Activated CD8-positive, alpha-beta memory T cell treated with anti-CD3 and anti-CD28 coated beads, Interleukin-2, amount 10 ng/mL, durations not matched to agents 7 days and 5 days (primary cell): ENCODE results near the gene DPAGT1. TPM values are rescaled to one million over a fixed set of nuclear protein-coding genes. Genes with fewer than 3 reads are reported as not detected.

Source experiments
- ATAC-seq: fragments of 150-1000 bp; cut with Tn5 transposase; one replicate; pipeline ENCODE4 v1.10.0; 2021; ENCODE audit warnings: moderate library complexity
- CTCF ChIA-PET: fragments of 350-600 bp; sonication (Branson Sonifier 250); formaldehyde crosslinking; loops from one replicate; lab custom pipeline; 2021; ENCODE audit warnings: antibody characterized with exemption; lab: Charles Lee
- DNase-seq: peaks from one replicate; pipeline ENCODE4 v3.0.0-alpha.2; 2020
- H3K27ac Mint-ChIP-seq: one replicate; pipeline ENCODE4 v1.8.0; 2021; ENCODE audit warnings: mild to moderate bottlenecking, mixed read lengths
- H3K27me3 Mint-ChIP-seq: one replicate; pipeline ENCODE4 v1.8.0; 2021; ENCODE audit warnings: mixed read lengths
- H3K36me3 Mint-ChIP-seq: one replicate; pipeline ENCODE4 v1.8.0; 2021; ENCODE audit warnings: mild to moderate bottlenecking, mixed read lengths
- H3K4me1 Mint-ChIP-seq: one replicate; pipeline ENCODE4 v1.8.0; 2021; ENCODE audit warnings: mixed read lengths
- H3K4me3 Mint-ChIP-seq: one replicate; pipeline ENCODE4 v1.8.0; 2021; ENCODE audit warnings: mild to moderate bottlenecking, moderate library complexity, mixed read lengths
- H3K9me3 Mint-ChIP-seq: one replicate; pipeline ENCODE4 v1.8.0; 2022; ENCODE audit warnings: low read depth, mixed read lengths
- total RNA-seq, 2 experiments: library from RNA; stranded (reverse); gene quantifications; one replicate each; pipeline ENCODE4 v1.2.3, GENCODE V29; 2021

DPAGT1 gene
- total RNA-seq, 2 experiments from 2014 or later, result 65.1 to 77.1 TPM

- CTCF ChIA-PET, result interaction anchor here (0.9 to 1.5 kb wide), 4 partner anchors 9 to 76 kb away, joined by 3 to 4 read pairs (median 3); no protein-coding TSS in a partner anchor
- DNase-seq (no peak), ATAC-seq (no peak)
- H3K4me3 Mint-ChIP-seq, result peak overlapping the region; percentile 92
- peaks cover 29% of the 10 kb centered on the region for H3K36me3 Mint-ChIP-seq
- H3K9me3 Mint-ChIP-seq, result no peaks in the 10 kb centered on the region
- H3K27ac Mint-ChIP-seq, result peak overlapping the region; percentile 96
- H3K27me3 Mint-ChIP-seq, result peaks cover under 1% of the 10 kb centered on the region
- H3K4me1 Mint-ChIP-seq, result peaks cover 45% of the 10 kb centered on the region
These were observed 1.2 kb downstream of the DPAGT1 start for GRCh38 chr11:119100246-119100970.

GRCh38 chr11:119099711-119100110, 1.9 kb downstream of the DPAGT1 start:
- DNase-seq (no peak), ATAC-seq (no peak)
- Mint-ChIP-seq H3K4me1 (peaks cover 44% of the 10 kb centered on the region), H3K27ac (peak overlapping the region; percentile 96), H3K4me3 (peak overlapping the region; percentile 92), H3K36me3 (peaks cover 34% of the 10 kb centered on the region), H3K9me3 (no peaks in the 10 kb centered on the region), H3K27me3 (peaks cover 2% of the 10 kb centered on the region)
- CTCF ChIA-PET, result interaction anchor here (0.9 to 2.1 kb wide), 6 partner anchors 10 to 76 kb away, joined by 3 to 5 read pairs (median 3); partner anchors contain the start of gene HINFP

GRCh38 chr11:119095066-119095880, 6.4 kb downstream of the DPAGT1 start:
- H3K27me3 Mint-ChIP-seq, result peaks cover 2% of the 10 kb centered on the region
- peak overlapping the region; percentile 93 for H3K4me3 Mint-ChIP-seq
- H3K4me1 Mint-ChIP-seq, result peaks cover 52% of the 10 kb centered on the region
- peak; percentile 100 for DNase-seq
- peak; percentile 79 for ATAC-seq
- H3K27ac Mint-ChIP-seq, result peak overlapping the region; percentile 94
- H3K36me3 Mint-ChIP-seq, result peaks cover 59% of the 10 kb centered on the region
- H3K9me3 Mint-ChIP-seq, result no peaks in the 10 kb centered on the region
- CTCF ChIA-PET, result interaction anchor here (0.8 to 3.9 kb wide), 8 partner anchors 10 to 182 kb away, joined by 3 to 27 read pairs (median 4); partner anchors contain the start of genes C2CD2L, HMBS and VPS11

GRCh38 chr11:119094816-119095065, 6.9 kb downstream of the DPAGT1 start:
- peaks cover 2% of the 10 kb centered on the region for H3K27me3 Mint-ChIP-seq
- H3K4me3 Mint-ChIP-seq, result peak overlapping the region; percentile 93
- peaks cover 47% of the 10 kb centered on the region for H3K4me1 Mint-ChIP-seq
- H3K27ac Mint-ChIP-seq, result peak overlapping the region; percentile 94
- peaks cover 55% of the 10 kb centered on the region for H3K36me3 Mint-ChIP-seq
- DNase-seq (no peak), ATAC-seq (peak; percentile 25)
- CTCF ChIA-PET, result interaction anchor here (1.0 to 3.9 kb wide), 6 partner anchors 10 to 181 kb away, joined by 3 to 27 read pairs (median 6); partner anchors contain the start of genes C2CD2L and HMBS
- H3K9me3 Mint-ChIP-seq, result no peaks in the 10 kb centered on the region

- Mint-ChIP-seq H3K27ac (peak overlapping the region; percentile 94), H3K9me3 (no peaks in the 10 kb centered on the region), H3K4me3 (peak overlapping the region; percentile 93), H3K36me3 (peaks cover 54% of the 10 kb centered on the region), H3K27me3 (peaks cover 2% of the 10 kb centered on the region), H3K4me1 (peaks cover 46% of the 10 kb centered on the region)
- DNase-seq (peak; percentile 62), ATAC-seq (peak; percentile 4)
- CTCF ChIA-PET, result interaction anchor here (1.0 to 3.9 kb wide), 6 partner anchors 9 to 181 kb away, joined by 3 to 27 read pairs (median 6); partner anchors contain the start of genes C2CD2L and HMBS
These were observed 7.5 kb downstream of the DPAGT1 start for GRCh38 chr11:119093942-119094815.

- Mint-ChIP-seq H3K4me1 (peaks cover 40% of the 10 kb centered on the region), H3K27ac (peak overlapping the region; percentile 94), H3K9me3 (no peaks in the 10 kb centered on the region), H3K36me3 (peaks cover 48% of the 10 kb centered on the region), H3K27me3 (peaks cover 2% of the 10 kb centered on the region), H3K4me3 (peak overlapping the region; percentile 93)
- CTCF ChIA-PET, result interaction anchor here (0.8 to 3.9 kb wide), 4 partner anchors 8 to 245 kb away, joined by 3 to 27 read pairs (median 10); partner anchors contain the start of genes C2CD2L and HMBS
- DNase-seq (no peak), ATAC-seq (no peak)
These were observed 8.5 kb downstream of the DPAGT1 start for GRCh38 chr11:119092880-119093842.

- CTCF ChIA-PET, result interaction anchor here (1.0 to 1.4 kb wide), 3 partner anchors 10 to 246 kb away, joined by 4 to 5 read pairs (median 4); partner anchors contain the start of gene DPAGT1
- DNase-seq (no peak), ATAC-seq (no peak)
- Mint-ChIP-seq H3K4me1 (peaks cover 47% of the 10 kb centered on the region), H3K27ac (peak overlapping the region; percentile 66), H3K27me3 (peaks cover 2% of the 10 kb centered on the region), H3K4me3 (peak overlapping the region; percentile 93), H3K36me3 (peaks cover 39% of the 10 kb centered on the region), H3K9me3 (no peaks in the 10 kb centered on the region)
These were observed 9.4 kb downstream of the DPAGT1 start for GRCh38 chr11:119091966-119092879.

- Mint-ChIP-seq H3K27ac (peak overlapping the region; percentile 51), H3K4me1 (peaks cover 47% of the 10 kb centered on the region), H3K4me3 (peak overlapping the region; percentile 1), H3K36me3 (peaks cover 34% of the 10 kb centered on the region), H3K27me3 (peaks cover 2% of the 10 kb centered on the region), H3K9me3 (no peaks in the 10 kb centered on the region)
- CTCF ChIA-PET, result interaction anchor here (1.3 to 1.4 kb wide), 2 partner anchors 11 to 106 kb away, joined by 4 to 5 read pairs; partner anchors contain the start of gene DPAGT1
- no peak for ATAC-seq
- DNase-seq, result no peak
These were observed 10.5 kb downstream of the DPAGT1 start for GRCh38 chr11:119091178-119091577.

GRCh38 chr11:119089319-119089718, 12.3 kb downstream of the DPAGT1 start:
- Mint-ChIP-seq H3K4me3 (no peak overlapping the region), H3K36me3 (peaks cover 26% of the 10 kb centered on the region), H3K27ac (no peak overlapping the region), H3K4me1 (peaks cover 50% of the 10 kb centered on the region), H3K27me3 (no peaks in the 10 kb centered on the region), H3K9me3 (no peaks in the 10 kb centered on the region)
- DNase-seq (no peak), ATAC-seq (no peak)
- CTCF ChIA-PET, result interaction anchor here (1.1 to 1.6 kb wide), 2 partner anchors 13 to 232 kb away, joined by 3 to 4 read pairs; partner anchors contain the start of gene DPAGT1

GRCh38 chr11:119088406-119088805, 13.2 kb downstream of the DPAGT1 start:
- CTCF ChIA-PET, result interaction anchor here (1.1 to 1.6 kb wide), 2 partner anchors 14 to 233 kb away, joined by 3 to 4 read pairs; partner anchors contain the start of gene DPAGT1
- Mint-ChIP-seq H3K27me3 (no peaks in the 10 kb centered on the region), H3K4me1 (peaks cover 49% of the 10 kb centered on the region), H3K36me3 (peaks cover 17% of the 10 kb centered on the region), H3K4me3 (no peak overlapping the region), H3K27ac (no peak overlapping the region), H3K9me3 (no peaks in the 10 kb centered on the region)
- ATAC-seq (no peak), DNase-seq (no peak)
